K562 (cell line): ENCODE data around the gene PRICKLE4. TPM values are rescaled to one million over a fixed set of nuclear protein-coding genes. Genes with fewer than 3 reads are reported as not detected.

Source experiments
- CHD1 ChIP-seq: fragments of 200-600 bp; sonication (generic); IDR thresholded peaks from one replicate; pipeline ENCODE4 v1.6.1; 2012; ENCODE audit warnings: mild to moderate bottlenecking, moderate library complexity, low read length, inconsistent platforms
- GATA2 ChIP-seq: sonication (generic); formaldehyde crosslinking; IDR thresholded peaks from 2 replicates; pipeline ENCODE4 v1.4.0; 2020; ENCODE audit warnings: mild to moderate bottlenecking, missing genetic modification reagents
- NKRF ChIP-seq: fragments of 450-650 bp; IDR thresholded peaks from 2 replicates; pipeline ENCODE4 v1.6.1; 2016; ENCODE audit warnings: borderline replicate concordance
- TAF15 ChIP-seq: fragments of 200-400 bp; formaldehyde crosslinking; IDR thresholded peaks from 2 replicates; pipeline ENCODE4 v1.6.1; 2017; ENCODE audit warnings: mild to moderate bottlenecking, low read depth, low read length, moderate library complexity
- TEAD1 ChIP-seq, 2 experiments: fragments of 450-650 bp in 1 of 2; sonication (generic) in 1 of 2; formaldehyde crosslinking; IDR thresholded peaks; 2 replicates each; pipeline versions ENCODE4 v1.4.0 to v1.8.0; 2020 to 2022; ENCODE audit warnings: mild to moderate bottlenecking in 2 of 2, missing genetic modification reagents in 1 of 2
- ZBTB40 ChIP-seq, 2 experiments: fragments of 450-650 bp in 1 of 2; sonication (generic) in 1 of 2; formaldehyde crosslinking in 1 of 2; IDR thresholded peaks; 2 replicates each; pipeline versions ENCODE4 v1.7.1 to v1.9.0; 2016 to 2022; ENCODE audit warnings: inconsistent platforms in 1 of 2, mild to moderate bottlenecking in 1 of 2, missing genetic modification reagents in 1 of 2
- ZNF197 ChIP-seq: fragments of 200-800 bp; sonication (Bioruptor generic); IDR thresholded peaks from 2 replicates; pipeline ENCODE4 v1.6.1; 2016; ENCODE audit warnings: low read depth, missing genetic modification characterization, missing compliant biosample characterization
- ZNF23 ChIP-seq: fragments of 250-450 bp; sonication (Bioruptor Pico); IDR thresholded peaks from 2 replicates; pipeline ENCODE4 v1.4.0; 2020; ENCODE audit warnings: mild to moderate bottlenecking
- ZNF57 ChIP-seq: fragments of 450-650 bp; formaldehyde crosslinking; IDR thresholded peaks from 2 replicates; pipeline ENCODE4 v1.4.0; 2020; ENCODE audit warnings: mild to moderate bottlenecking, moderate library complexity
- polyA plus RNA-seq, 8 experiments: library from polyadenylated mRNA; depleted of rRNA in 4 of 8; stranded (reverse) in 5 of 8; unstranded in 3 of 8; fragments of >200 nt; fragmentation: Nextera tagmentation in 2 of 8; fragmentation: Illumina TruSeq in 1 of 8; extraction: Ambion mirVana in 2 of 8; extraction: Trizol in 1 of 8; gene quantifications; 2 replicates each; pipeline versions ENCODE4 v1.2.1 to v1.2.3, GENCODE V29; 2011 to 2014; ENCODE audit warnings: inconsistent platforms in 1 of 8, missing spikeins in 1 of 8
- total RNA-seq, 7 experiments: library from RNA; depleted of rRNA in 6 of 7; stranded (reverse); fragments of >200 nt in 6 of 7; fragmentation: Illumina TruSeq in 2 of 7; extraction: Trizol in 2 of 7; gene quantifications; 2 replicates each; pipeline versions ENCODE4 v1.2.1 to v1.2.3, GENCODE V29; 2011 to 2021; ENCODE audit warnings: low replicate concordance in 1 of 7
- TF ChIP-seq, protein P1 (sequence below): sonication (generic); formaldehyde crosslinking; IDR thresholded peaks from 2 replicates; pipeline ENCODE4 v1.8.1; 2023; ENCODE audit warnings: mild to moderate bottlenecking, missing genetic modification reagents

The PRICKLE4 gene
- total and polyA plus RNA-seq, 9 of the 15 experiments (the other 6 are each of a cell fraction or from before 2014, with no cell fraction given) = 0.20 to 0.32 (median 0.27) TPM; not detected in 6

- TF ChIP-seq, protein P1, sequence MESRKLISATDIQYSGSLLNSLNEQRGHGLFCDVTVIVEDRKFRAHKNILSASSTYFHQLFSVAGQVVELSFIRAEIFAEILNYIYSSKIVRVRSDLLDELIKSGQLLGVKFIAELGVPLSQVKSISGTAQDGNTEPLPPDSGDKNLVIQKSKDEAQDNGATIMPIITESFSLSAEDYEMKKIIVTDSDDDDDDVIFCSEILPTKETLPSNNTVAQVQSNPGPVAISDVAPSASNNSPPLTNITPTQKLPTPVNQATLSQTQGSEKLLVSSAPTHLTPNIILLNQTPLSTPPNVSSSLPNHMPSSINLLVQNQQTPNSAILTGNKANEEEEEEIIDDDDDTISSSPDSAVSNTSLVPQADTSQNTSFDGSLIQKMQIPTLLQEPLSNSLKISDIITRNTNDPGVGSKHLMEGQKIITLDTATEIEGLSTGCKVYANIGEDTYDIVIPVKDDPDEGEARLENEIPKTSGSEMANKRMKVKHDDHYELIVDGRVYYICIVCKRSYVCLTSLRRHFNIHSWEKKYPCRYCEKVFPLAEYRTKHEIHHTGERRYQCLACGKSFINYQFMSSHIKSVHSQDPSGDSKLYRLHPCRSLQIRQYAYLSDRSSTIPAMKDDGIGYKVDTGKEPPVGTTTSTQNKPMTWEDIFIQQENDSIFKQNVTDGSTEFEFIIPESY (CRISPR knock-in tag) = no peak
- no peak for TF ChIP-seq ZNF57 (CRISPR knock-in tag)
- TF ChIP-seq CHD1 = no peak
- TF ChIP-seq ZNF23 (CRISPR knock-in tag) = no peak
- peak; percentile 87 for TF ChIP-seq GATA2 (CRISPR knock-in tag)
- no peak for TF ChIP-seq NKRF
- TF ChIP-seq TAF15 = no peak
- peak; percentile 53; the same call in 1 of the 2 replicates for TF ChIP-seq ZBTB40 (IDR thresholded peaks at IDR 0.05)
- TF ChIP-seq ZBTB40 (CRISPR knock-in tag; IDR thresholded peaks at IDR 0.05) = no peak
- no peak for TF ChIP-seq ZNF197 (CRISPR knock-in tag)
- TF ChIP-seq TEAD1 (CRISPR knock-in tag; IDR thresholded peaks at IDR 0.05) = no peak
These were observed 37.9 kb downstream of the PRICKLE4 start (continued) for GRCh38 chr6:41818271-41819054.
